ENCODE measurements around the gene PRKG1.

PRKG1 gene

DNA sequence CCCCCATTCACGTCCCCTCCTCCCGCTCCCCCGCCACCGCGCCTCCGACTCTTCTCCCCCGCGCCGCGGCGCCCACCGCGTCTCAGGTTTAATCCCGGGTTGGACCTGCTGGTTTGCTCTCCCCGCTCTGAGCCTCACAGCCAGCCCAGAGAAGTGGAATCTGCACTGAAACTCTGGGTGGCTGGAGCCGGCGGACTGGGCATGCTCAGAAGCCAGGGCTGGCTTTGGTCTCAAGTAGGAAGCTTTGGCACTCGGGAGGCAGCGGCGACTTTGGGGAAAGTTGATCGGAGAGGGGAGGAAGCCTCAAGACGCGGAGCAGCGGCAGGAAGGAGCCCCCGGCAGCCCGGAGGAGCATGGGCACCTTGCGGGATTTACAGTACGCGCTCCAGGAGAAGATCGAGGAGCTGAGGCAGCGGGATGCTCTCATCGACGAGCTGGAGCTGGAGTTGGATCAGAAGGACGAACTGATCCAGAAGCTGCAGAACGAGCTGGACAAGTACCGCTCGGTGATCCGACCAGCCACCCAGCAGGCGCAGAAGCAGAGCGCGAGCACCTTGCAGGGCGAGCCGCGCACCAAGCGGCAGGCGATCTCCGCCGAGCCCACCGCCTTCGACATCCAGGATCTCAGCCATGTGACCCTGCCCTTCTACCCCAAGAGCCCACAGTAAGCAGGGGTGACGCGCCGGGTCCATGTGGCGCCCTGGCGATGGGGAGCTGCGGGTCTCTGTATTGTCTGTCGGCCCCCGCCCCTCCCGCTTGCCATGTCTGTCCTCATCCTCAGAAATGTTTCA is at the start of gene PRKG1:
Gene PRKG1, plus strand, starts transcription at position 250 of the 791 bp plus-strand sequence.
- peak; percentile 91 for DNase-seq

DNA sequence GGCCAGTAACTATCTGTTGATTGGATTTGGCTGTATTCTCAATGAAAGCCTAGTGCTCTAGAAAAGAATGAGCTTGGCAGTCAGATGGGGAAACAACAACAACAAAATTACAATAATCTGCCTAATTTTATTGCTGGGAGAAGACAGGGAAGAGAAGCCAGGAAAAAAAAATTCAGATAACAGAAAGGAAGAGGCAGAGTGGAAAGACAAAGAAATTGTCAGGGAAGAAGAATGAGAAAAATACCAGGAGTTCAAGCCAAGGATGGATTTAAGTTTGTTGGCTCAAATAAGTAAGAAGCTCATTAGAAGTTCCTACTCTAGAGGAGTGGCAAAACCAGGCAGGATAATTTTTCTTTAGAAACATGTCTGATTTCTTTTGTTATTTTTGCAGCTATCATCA is 45.9 kb upstream of the PRKG1 start:
- DNase-seq, result no peak

DNA sequence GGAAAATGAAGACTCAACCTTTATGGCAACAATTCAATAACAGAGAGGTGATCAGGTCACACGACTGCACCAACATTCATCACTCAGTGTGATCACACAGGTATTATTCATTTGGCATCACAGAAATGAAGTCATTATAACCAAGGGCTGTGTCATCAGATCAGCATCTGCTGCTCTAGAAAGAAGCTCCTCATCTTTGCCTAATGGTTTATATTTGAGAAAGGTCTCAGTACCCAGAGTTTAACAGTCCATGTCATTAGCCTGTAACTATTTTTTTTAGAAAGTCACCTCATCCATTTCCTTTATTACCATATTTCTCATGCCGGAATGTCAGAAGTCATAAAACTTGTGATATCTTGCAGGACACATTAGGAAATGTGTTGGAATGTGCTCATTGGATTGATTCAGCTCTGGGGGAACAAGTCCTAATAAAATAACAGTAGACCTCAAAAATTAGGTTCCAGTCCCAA is 45.1 kb upstream of the PRKG1 start:
- DNase-seq, result peak; percentile 73

DNA sequence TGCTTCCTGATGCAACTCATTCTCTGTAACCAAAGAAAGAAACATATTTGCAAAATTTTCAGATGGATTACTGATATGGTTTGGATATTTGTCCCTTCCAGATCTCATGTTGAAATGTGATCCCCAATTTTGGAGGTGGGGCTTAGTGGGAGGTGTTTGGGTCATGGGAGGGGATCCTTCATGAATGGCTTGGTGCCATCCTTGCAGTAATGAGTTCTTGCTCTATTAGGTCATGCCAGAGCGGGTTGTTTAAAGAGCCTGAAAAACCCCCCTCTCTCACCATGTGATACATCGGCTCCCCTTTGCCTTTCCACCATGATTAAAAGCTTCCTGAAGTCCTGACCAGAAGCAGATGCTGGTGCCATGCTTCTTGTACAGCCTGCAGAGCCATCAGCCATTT is 43.8 kb upstream of the PRKG1 start:
- peak; percentile 46 for DNase-seq

DNA sequence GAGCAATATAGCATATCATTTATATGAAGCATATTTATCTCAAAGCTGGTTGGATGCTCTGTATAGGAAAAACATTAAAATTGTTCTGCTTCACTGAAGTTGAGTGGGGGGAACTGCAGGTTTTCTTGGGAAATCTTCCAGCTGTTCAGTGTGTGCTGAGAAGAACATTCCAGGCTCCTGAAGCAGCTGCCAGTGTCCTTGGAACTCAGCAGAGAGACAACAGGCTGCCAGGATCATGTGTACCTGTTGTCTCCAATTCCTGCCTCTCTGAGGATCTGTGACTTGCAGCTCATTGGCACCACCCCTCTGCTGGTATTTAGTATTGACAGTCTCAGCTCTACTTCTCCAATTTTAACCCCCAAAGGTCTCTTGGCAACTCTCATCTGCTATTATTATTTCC is 42.3 kb upstream of the PRKG1 start:
- no peak for DNase-seq

DNA sequence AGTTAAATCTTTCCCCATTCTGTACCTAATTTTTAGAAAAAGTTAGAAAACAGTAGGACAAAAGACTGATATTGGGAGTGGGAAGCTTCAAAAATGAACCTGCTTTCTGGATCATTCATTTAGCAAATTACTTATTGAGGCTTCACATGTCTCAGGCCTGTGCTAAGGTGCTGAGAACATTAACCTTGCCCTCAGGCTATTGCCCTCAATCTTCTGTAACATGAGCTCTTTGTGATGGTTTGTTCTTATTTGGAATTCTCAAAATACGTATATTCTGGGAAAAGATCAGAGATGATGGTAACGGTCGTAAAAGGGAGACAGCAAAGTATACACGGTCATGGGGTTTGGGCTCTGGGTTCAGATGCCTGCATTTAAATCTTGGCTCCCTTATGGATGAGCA is 39.5 kb upstream of the PRKG1 start:
- DNase-seq, result no peak

DNA sequence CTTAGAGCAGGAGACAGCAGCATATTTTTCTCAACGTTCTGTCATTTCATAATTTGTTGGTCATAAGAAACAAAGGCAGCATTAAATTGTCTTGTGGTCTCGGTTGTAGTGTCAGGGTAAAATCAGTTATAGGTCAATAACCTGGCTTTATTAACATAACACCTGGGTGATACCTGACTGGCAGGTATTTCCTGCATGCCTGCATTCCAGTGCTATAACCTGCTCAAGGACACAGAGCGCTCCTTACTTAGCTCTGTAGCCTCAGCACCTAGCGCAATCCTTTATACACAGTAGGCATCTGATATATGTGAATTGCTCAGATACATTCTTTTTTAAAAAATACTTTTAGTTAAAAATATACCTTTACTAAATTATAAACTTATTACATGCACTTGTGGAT is 38.9 kb upstream of the PRKG1 start:
- no peak for DNase-seq

DNA sequence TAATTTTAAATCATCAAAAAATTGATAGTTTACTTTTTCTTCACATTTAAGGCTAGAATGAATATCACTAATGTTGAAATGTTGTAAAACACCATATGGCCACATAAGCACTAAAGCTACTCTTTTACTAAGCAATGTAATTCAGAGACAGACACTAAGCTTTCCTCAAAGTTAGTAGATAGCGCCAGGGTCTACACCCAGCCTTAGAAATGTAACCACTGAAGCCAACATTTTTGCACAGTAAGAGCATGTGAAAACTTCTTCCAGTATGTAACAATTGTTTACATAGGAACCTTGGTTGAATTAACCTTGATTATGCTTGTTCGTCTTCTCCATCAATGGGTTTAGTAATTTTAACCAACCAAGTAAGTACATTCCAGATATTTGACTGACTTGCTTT is 28.4 kb upstream of the PRKG1 start:
- no peak for DNase-seq

DNA sequence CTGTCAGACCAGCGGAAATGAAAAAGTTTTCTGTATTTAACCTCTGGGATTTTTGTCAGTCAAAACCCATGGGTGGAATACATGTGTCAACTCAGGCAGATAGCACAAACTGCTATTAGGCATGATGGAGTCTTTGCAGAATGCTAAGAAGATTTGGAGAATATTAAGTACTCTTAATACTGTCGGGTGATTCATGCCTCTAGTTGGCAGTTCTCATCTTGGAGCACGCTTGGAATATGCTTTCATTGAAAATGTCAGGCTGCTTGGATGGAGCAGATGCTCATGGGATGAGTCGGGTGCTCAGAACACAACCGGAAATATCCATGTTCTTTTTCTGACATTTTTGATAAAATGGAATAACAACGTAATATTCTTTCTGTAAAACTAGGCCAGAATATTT is 27.6 kb upstream of the PRKG1 start:
- no peak for DNase-seq

DNA sequence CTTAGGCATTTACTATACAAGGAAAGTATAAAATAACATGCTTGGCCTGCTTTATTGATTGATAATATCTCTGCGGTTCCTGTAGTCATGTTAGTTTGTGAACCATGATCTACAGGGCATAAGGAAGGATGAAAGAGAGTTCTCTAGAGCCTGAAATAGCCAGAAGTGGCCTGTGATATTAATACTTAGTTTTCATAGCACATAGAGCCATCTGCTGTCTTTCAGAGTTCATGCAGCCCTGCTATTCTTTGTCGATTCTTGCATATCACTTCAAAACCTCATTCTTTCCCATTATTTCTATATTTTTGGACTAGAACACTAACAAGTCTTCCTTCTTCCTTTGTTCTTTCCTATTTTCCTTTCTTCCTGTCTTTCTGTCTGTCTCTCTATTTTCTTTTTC is 26.4 kb upstream of the PRKG1 start:
- DNase-seq, result no peak

DNA sequence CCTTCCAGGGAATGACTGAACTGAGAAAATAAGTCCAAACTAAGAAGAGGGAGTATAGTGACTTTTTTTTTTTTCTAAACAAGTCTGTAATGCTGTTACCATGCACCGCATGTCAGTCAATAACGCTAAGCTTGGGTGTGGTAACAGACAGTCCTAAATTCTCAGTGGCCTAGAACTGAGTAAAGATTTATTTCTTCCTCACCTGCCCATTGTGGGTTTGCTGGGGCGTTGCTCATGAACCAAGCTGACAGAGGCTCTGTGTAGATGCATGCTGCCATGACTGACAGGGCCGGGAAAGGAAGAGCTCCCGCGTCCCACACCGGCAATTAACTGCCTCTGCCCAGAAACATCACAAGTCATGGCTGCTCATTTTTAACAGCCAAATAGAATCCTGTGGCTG is 25.5 kb upstream of the PRKG1 start:
- no peak for DNase-seq

DNA sequence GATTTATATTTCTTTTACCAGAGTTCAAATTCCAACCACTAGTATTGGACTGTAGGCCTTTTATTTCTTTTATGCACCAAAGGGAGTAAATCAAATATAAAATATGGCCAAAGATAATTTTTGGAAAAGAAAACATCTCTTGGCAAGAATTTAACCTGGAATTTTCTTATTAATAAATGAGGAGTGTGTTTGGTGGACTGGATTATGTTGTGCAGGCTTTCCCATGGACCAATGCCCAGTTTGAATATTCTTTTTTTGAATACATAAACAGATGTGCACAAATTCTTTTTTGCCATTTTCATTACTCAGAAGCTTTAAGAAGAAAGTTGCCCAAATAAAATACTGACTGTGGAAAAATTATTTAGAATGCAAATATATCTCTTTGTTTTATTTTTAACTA is 22.1 kb upstream of the PRKG1 start:
- no peak for DNase-seq

DNA sequence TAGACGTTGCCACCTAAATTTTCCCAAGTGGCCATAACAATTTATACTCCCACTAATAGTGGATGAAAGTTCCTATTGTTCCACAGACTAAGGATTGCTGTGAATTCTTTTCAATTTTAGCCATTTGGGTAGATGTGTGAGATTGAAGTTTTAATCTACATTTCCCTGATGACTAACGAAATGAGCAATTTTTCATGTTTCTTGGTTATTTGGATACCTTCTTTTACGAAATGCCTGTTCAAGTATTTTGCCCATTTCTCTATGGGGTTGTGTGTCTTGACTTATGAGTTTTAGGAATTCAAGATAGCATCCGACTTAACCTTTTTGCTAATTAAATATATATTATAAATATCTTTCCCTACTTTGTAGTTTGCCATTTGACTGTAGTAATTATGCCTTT is 16.4 kb upstream of the PRKG1 start:
- no peak for DNase-seq

DNA sequence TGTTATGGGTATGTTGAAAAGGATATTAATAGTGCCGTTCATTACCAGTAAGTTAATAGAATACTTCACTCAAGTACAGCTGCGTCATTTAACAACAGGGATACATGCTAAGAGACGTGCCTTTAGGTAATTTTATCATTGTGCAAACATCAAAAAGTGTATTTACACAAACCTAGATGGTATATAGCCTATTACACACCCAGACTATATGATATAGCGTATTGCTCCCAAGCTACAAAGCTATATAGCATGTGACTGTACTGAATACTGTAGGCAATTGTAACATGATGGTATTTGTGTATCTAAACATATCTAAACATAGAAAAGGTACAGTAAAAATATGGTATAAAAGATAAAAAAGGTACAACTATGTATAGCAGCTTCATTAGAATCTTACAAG is 11.1 kb upstream of the PRKG1 start:
- no peak for DNase-seq

DNA sequence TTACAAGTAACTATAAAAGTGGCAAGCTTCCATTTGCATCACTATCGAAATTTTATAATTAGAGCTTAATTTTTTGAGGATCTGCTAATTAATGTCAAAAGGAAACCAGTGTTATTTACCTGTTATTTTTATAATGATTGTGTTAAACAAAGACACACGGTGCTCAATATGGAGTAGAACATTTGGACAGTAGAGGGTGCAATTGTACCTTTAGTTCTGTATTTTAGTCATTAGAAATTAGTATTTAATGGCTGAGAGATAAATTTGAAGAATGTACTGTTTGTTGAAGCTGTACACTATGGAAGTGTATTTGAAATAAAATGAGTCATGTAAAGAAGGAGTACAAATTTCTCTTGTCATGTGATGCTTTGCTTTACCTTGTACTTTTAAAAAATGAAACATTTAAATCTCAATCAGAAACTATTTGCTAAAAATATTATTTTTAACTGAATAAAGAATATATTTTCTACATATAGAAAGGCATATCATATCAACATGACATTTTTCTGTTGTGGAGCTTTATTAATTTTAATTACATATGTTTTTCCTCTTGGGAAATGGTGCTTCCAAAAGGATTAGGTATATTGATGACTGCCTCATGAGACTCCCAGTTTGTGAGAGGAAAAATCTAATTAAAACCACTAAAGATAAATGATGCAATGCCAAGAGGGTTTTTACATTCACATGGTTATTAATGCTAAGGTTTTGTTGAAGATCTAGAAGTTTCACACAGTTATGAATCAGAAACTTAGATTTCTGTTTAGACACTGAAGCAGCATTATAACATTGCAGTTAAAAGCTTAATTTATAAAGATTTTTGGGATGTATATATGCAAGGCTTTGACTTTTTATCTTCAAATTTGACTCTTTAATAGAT is 10.4 kb upstream of the PRKG1 start:
- DNase-seq, result peak; percentile 63

DNA sequence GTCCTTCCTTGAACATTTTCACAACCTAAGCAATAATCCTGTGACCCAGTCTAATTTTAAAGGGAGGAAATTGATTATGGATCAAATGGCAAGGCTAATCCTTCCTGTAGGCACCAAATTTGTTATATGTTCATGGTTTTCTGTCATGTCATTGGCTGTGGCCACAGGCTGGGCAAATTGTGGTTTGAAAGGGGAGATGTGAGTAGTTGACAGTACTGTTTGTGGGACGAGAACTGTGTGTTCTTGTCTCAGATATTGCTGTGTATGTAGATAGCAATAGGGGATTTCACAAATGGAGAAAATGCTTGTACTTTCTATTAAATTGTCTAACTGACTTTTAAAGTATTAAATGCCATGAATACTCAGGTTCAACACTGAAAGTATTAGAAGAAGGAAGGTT is 8.1 kb upstream of the PRKG1 start:
- no peak for DNase-seq

DNA sequence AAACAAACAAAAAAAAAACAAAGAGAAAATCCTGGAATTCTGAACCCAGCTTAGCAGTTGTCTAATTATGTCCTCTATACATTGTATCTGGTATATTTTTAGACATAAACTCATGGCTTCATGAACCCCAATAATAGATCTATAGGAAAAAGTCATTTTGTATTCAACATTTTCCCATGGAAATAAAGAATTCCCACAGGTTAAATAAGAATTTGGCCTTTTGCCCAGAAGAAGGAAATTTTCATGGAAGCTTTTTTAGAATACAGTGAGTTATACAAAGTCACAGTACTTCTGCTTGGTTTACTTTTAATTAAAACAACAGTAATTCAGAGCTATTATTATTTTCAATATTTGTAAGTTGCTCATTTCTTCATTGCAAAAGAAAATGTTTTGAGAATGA is 2.1 kb upstream of the PRKG1 start:
- DNase-seq, result no peak

DNA sequence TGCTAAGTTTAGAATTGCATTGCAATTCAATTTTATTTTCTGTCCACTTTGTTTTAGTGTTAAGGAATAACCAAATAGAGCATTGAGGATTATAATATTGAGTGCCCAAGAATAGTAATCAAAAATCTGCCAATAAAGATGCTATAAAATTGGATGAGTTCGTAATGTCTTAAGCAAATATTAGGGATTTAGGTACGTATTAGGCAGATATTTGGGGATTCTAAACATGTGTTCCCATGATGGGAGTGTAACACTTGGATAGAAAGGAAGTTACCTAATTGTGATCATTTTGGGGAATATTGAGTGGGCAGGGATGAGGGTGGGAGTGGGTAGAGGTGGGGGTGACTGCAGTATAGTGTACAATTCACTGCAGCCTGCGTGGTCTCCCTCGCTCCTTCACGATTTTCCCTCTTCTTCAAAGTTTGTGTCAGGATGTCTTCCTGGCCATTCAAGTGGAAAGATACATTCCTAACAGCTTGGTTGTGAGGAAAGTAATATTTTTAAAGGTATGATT is 1.3 kb upstream of the PRKG1 start:
- DNase-seq, result no peak

DNA sequence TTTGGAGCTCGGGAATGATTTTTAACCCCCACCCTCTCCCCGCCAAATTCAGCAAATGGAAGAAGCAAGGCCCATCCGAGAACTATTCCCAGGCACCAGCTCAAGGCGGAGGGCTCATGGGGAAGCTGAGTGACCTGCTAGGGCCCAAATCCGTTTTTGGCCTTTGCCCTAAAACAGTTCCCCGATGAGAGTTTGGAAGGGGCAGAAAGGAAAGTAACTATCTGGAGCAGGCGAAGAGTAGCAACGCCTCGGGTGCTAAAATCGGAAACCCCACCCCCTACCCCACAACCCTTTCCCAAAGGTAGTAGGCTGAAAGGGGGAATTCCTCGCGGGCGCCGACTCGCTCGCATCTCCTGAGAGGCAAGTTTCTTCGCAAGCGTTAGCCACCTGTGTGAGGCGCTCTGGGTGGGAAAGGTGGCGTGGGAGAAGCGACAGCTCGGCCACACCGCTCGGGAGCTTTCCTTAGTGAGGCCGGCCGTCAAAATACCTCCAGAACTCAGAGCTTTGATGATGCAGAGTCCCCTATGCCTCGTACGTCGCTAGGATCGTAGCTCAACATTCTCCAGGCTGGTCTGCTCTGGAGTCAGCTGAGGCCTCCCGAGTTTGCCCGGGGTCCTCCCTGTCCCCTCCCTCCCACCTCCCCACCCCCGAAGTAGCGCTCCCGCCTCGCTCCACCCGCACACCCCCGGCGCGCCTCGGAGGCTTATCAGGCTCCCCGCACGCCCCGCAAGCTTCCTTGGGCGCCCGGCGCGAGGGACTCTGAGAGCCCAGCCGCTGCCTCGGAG is 642 bp upstream of the PRKG1 start:
- DNase-seq, result peak; percentile 27

DNA sequence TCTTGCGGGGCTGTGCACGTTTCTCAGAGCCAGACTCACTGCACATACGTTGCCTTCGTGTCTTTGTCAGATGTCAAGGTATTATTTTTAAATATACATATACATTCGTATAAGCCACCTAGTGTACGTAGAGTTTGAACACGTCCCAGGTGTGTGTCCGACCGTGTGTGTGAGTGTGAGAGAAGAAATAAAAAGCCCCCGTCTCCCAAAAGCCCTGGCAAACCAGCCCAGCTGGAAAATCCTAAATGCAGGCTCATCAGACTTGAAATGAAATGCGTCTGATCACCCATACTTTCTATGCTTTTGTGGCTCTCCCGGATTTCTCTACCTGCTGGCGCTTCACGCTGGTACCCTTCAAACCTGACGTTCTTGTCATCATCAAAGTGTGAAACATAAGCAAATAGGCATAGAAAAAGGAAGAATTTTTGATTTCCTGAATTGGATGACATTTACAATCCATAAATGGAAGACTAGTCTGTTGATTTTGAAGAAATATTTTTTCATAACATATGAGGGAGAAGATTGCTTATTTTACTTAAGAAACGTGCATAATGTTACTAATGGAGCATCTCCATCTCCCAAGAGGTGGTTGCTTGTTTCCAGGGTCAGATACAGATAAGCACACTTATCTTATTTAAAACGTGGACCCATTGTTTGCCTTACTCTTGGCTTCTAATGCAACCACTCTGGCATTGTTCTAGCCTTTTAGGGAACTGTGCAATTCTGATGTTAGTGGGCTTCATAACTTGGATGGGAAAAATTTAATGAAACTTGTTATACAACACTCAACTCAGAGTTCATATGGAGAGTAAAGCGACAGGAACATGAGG is 971 bp downstream of the PRKG1 start:
- DNase-seq, result no peak

DNA sequence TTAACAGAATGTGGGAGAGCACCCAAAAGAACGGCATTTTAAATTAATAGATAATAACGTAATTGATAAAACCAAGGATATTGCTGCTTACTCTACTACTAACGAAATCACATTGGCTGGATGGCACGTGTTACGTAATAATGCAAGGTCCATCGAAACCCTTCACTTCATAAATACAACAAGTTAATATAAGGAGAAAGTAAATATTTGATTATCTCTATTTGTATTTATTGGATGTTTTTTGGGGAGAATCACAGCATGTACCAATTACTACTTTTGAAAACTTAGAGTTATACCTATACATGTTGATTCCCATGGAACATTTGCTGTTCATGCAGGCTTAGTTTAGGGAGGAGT is 1.6 kb downstream of the PRKG1 start:
- no peak for DNase-seq

DNA sequence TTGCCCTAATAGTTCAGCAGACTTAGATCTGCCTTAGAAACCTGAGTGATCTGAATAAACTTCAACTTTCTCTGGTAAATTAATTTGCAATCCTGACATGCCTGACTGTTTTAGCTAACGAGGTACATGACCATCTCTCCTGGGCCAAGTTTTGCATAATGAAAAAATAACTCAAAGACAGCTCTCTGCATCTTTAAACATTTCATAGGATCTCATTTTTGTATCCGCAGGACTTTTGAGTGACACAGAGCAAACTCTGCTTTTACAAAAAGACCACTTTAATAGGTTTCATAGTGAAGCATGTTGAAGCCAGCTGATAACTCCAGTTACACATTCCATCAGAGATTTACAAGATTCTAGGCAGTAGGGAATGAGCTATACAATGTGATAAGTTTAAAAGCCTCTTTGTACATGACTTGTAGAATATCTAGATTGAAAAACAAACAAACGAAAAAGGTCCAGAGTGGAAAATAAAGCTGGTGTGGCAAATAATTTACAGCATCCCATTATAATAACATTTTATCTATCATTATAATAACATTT is 2.1 kb downstream of the PRKG1 start:
- DNase-seq, result no peak
